Gastroesophageal sphincter (tissue), 4 donors: ENCODE results near the gene ARMH3. TPM values are rescaled to one million over a fixed set of nuclear protein-coding genes. Genes with fewer than 3 reads are reported as not detected.

Experiments used
- ATAC-seq: fragments of 150-250 bp; one replicate; pipeline ENCODE4 v1.9.1; 2016; ENCODE audit warnings: mild to moderate bottlenecking, moderate library complexity
- H3K27ac ChIP-seq, 4 donors: fragments of 200-600 bp; sonication (generic) in 3 of 4; 1 replicate in 3 of 4; 2 replicates in 1 of 4; pipeline ENCODE4 v1.5.1; 2016 to 2019
- H3K27me3 ChIP-seq: fragments of 200-600 bp; sonication (generic); one replicate; pipeline ENCODE4 v1.5.1; 2019
- H3K36me3 ChIP-seq, 2 donors: fragments of 200-600 bp; sonication (generic); one replicate each; pipeline ENCODE4 v1.5.1; 2019; ENCODE audit warnings: control low read depth in 1 of 2
- H3K4me1 ChIP-seq, 3 donors: fragments of 200-600 bp; sonication (generic); 1 replicate in 2 of 3; 2 replicates in 1 of 3; pipeline ENCODE4 v1.5.1; 2016 to 2019; ENCODE audit warnings: control low read depth in 2 of 3
- H3K4me3 ChIP-seq, 2 donors: fragments of 200-600 bp; sonication (generic); one replicate each; pipeline ENCODE4 v1.5.1; 2019; ENCODE audit warnings: mild to moderate bottlenecking in 1 of 2, moderate library complexity in 1 of 2
- H3K9me3 ChIP-seq, 3 donors: fragments of 200-600 bp; sonication (generic); one replicate each; pipeline ENCODE4 v1.5.1; 2017 to 2019; ENCODE audit warnings: control low read depth in 2 of 3
- EP300 ChIP-seq: sonication (generic); formaldehyde crosslinking; IDR thresholded peaks from one replicate; pipeline ENCODE4 v1.6.1; 2017; ENCODE audit warnings: antibody characterized with exemption, mild to moderate bottlenecking
- POLR2A ChIP-seq, 2 donors: fragments of 450-650 bp; IDR thresholded peaks; one replicate each; pipeline ENCODE4 v1.6.1; 2017; ENCODE audit warnings: antibody characterized with exemption in 2 of 2, mild to moderate bottlenecking in 2 of 2, moderate library complexity in 1 of 2
- POLR2AphosphoS5 ChIP-seq: sonication (generic); formaldehyde crosslinking; IDR thresholded peaks from one replicate; pipeline ENCODE4 v1.6.1; 2017; ENCODE audit warnings: antibody characterized with exemption
- WGBS, 2 donors: methylation state at CpG; one replicate each; pipeline ENCODE4 v1.1.5; 2018; ENCODE audit warnings: low coverage in 1 of 2; 5-methylcytosine and 5-hydroxymethylcytosine counted together
- total RNA-seq, 4 donors: library from RNA; depleted of rRNA; stranded (reverse); fragments of >200 nt; gene quantifications; one replicate each; pipeline ENCODE4 v1.1.0, GENCODE V29; 2016
- TF ChIP-seq, protein P1 (sequence below), 4 experiments: fragments of 200-600 bp in 2 of 4; fragments of 450-650 bp in 2 of 4; sonication (generic) in 1 of 4; IDR thresholded peaks; one replicate each; pipeline ENCODE4 v1.5.1; 2017 to 2019; ENCODE audit warnings: antibody characterized with exemption in 4 of 4, mild to moderate bottlenecking in 2 of 4, moderate library complexity in 2 of 4

The ARMH3 gene
- total RNA-seq, 4 donors from 2014 or later = 12.4 to 17.2 (median 14.9) TPM

DNA sequence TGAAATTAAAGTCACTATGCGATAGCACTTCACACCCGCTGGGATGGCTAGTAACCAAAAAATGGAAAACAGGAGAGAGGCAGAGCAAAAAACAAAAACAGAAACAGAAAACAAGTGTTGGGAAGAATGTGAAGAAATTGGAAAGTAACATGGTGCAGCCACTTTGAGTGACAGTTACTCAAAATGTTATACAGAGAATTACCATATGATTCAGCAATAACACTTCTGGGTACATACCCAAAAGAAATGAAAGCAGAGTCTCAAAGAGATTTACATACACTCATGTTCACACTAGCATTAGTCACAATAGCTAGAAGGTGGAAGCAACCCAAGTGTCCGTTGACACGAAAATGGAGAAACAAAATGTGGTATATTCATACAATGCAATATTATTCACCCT lies 123.8 kb downstream of the ARMH3 start:
- ATAC-seq = no peak
- TF ChIP-seq POLR2AphosphoS5 (no peak), EP300 (no peak), POLR2A (IDR thresholded peaks at IDR 0.05) (no peak)
- TF ChIP-seq, protein P1, sequence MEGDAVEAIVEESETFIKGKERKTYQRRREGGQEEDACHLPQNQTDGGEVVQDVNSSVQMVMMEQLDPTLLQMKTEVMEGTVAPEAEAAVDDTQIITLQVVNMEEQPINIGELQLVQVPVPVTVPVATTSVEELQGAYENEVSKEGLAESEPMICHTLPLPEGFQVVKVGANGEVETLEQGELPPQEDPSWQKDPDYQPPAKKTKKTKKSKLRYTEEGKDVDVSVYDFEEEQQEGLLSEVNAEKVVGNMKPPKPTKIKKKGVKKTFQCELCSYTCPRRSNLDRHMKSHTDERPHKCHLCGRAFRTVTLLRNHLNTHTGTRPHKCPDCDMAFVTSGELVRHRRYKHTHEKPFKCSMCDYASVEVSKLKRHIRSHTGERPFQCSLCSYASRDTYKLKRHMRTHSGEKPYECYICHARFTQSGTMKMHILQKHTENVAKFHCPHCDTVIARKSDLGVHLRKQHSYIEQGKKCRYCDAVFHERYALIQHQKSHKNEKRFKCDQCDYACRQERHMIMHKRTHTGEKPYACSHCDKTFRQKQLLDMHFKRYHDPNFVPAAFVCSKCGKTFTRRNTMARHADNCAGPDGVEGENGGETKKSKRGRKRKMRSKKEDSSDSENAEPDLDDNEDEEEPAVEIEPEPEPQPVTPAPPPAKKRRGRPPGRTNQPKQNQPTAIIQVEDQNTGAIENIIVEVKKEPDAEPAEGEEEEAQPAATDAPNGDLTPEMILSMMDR (IDR thresholded peaks at IDR 0.05) = no peak
- Histone ChIP-seq H3K9me3 (no peaks in the 10 kb centered on the region), H3K4me1 (peaks cover 0 to 29% (median 3%) of the 10 kb centered on the region in 3 donors), H3K4me3 (no peak overlapping the region), H3K36me3 (peaks cover 0 to 5% of the 10 kb centered on the region in 2 donors), H3K27me3 (no peaks in the 10 kb centered on the region), H3K27ac (no peak overlapping the region)
- WGBS, 2 donors = 90 to 95% methylated on average over 4 of the region's 4 CpGs

DNA sequence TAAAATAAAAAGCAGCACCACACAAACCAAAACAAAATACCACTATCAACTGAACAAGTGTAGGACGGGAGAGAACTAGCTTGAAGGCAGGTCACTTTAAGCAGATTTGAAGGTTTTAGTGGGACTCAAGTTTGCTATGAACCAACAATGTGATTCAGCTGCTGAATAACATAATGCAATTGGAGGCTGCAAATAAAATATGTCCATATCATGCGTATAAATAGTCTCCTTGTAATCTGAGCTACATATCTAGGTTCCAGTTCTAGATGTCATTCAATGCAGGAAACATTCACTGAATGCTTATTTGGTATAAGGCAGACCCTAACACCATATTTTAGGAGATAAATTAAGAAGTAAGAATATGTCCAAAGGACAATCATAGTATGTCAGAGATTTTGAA lies 130.9 kb downstream of the ARMH3 start:
- Histone ChIP-seq H3K9me3 (no peaks in the 10 kb centered on the region), H3K36me3 (peaks cover 0 to 5% of the 10 kb centered on the region in 2 donors), H3K4me3 (no peak overlapping the region), H3K27me3 (no peaks in the 10 kb centered on the region), H3K4me1 (no peaks in the 10 kb centered on the region), H3K27ac (no peak overlapping the region)
- TF ChIP-seq POLR2AphosphoS5 (no peak), EP300 (no peak), POLR2A (IDR thresholded peaks at IDR 0.05) (no peak)
- TF ChIP-seq, protein P1 (IDR thresholded peaks at IDR 0.05) = no peak
- ATAC-seq = no peak
- WGBS, 2 donors = 100% methylated on average over 2 of the region's 2 CpGs

DNA sequence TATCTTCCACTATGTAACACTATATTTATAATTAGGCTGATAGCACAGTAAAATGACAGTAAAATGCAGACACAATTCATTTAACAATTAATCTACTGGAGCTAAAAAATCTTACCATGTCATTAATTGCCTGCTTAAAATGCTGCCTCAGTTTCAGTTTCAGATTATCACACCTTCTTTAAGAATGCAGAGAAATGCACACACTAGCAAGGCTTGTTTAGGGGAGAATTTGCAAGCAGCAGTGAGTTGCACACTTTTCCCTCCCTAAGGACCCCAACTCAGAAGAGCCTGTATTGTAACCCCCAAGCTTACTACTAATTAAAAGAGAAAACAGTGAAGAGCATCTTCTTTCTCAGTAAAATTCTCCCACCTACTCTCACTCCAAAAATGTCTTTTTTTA lies 132.7 kb downstream of the ARMH3 start:
- Histone ChIP-seq H3K27ac (no peak overlapping the region), H3K36me3 (peaks cover 0 to 5% of the 10 kb centered on the region in 2 donors), H3K4me1 (no peaks in the 10 kb centered on the region), H3K27me3 (no peaks in the 10 kb centered on the region), H3K9me3 (no peaks in the 10 kb centered on the region), H3K4me3 (no peak overlapping the region)
- TF ChIP-seq POLR2A (IDR thresholded peaks at IDR 0.05) (no peak), EP300 (no peak), POLR2AphosphoS5 (no peak)
- TF ChIP-seq, protein P1 (IDR thresholded peaks at IDR 0.05) = no peak
- ATAC-seq = no peak

DNA sequence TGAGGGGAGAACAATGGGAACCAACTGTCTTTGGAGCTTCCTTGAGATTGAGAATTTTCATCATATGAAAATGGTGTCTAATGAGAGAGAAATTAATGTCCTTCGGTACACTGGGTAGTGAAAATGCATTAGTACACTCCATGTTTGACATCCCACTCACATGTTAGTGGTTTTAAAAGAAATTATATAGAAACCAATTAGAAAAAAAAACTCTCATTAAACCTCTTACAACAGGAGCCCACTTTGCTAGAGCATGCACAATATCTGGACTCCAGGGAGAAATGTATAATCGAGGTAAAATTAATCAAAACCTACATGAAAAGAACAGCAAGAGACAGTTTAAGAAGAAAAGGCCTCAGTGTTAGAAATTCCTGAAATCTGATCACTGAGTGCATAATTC lies 133.1 kb downstream of the ARMH3 start:
- no peak for ATAC-seq
- no peaks in the 10 kb centered on the region for H3K27me3 ChIP-seq
- WGBS, 2 donors = 81 to 83% methylated on average over 2 of the region's 2 CpGs
- no peak overlapping the region for H3K27ac ChIP-seq
- H3K4me3 ChIP-seq = no peak overlapping the region
- TF ChIP-seq EP300 (no peak), POLR2A (IDR thresholded peaks at IDR 0.05) (no peak), POLR2AphosphoS5 (no peak)
- TF ChIP-seq, protein P1 (IDR thresholded peaks at IDR 0.05) = no peak
- H3K4me1 ChIP-seq = peaks cover 0 to 2% (median 0%) of the 10 kb centered on the region in 3 donors
- H3K9me3 ChIP-seq = no peaks in the 10 kb centered on the region
- H3K36me3 ChIP-seq = peaks cover 0 to 5% of the 10 kb centered on the region in 2 donors

DNA sequence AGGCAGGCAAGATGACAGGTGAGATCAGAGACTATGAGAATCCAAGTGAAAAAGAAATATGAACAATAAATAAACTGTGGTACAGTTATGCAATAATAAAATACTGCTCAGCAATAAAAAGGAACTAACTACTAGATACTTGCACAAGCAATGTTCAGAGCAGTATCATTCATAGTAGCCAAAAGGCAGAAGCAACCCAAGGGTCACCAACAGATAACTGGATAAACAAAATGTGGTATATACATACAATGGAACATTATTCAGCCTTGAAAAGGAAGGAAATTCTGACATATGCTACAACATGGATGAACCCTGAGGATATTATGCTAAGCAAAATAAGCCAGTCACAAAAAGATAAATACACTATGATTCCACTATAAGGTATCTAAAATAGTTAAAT lies 135.4 kb downstream of the ARMH3 start:
- Histone ChIP-seq H3K9me3 (no peaks in the 10 kb centered on the region), H3K36me3 (no peaks in the 10 kb centered on the region), H3K27me3 (no peaks in the 10 kb centered on the region), H3K27ac (no peak overlapping the region), H3K4me3 (no peak overlapping the region), H3K4me1 (peaks cover 0 to 9% (median 0%) of the 10 kb centered on the region in 3 donors)
- TF ChIP-seq POLR2A (IDR thresholded peaks at IDR 0.05) (no peak), EP300 (no peak), POLR2AphosphoS5 (no peak)
- TF ChIP-seq, protein P1 (IDR thresholded peaks at IDR 0.05) = no peak
- ATAC-seq = no peak
